DND-41 (cell line): ENCODE results near the gene ADAM33.

Experiments used
- ATAC-seq: fragments of 200-7000 bp; cut with Tn5 transposase; 3 replicates; pipeline ENCODE4 v1.9.1; 2021; ENCODE audit warnings: low read depth; ENCODE audit not compliant: insufficient read depth
- DNase-seq: peaks from one replicate; pipeline ENCODE4 v3.0.0-alpha.2; 2020
- H2AFZ ChIP-seq: 2 replicates; pipeline ENCODE4 v1.6.0; 2012; ENCODE audit warnings: low read depth, low read length
- H3K27ac ChIP-seq: 2 replicates; pipeline ENCODE4 v1.5.1; 2012; ENCODE audit warnings: low read length, inconsistent platforms
- H3K27me3 ChIP-seq: fragments of 200-600 bp; sonication (generic); 2 replicates; pipeline ENCODE4 v1.6.0; 2012; ENCODE audit warnings: low read length, mild to moderate bottlenecking, inconsistent platforms; ENCODE audit not compliant: insufficient read depth, poor library complexity
- H3K36me3 ChIP-seq: 2 replicates; pipeline ENCODE4 v1.5.1; 2012; ENCODE audit warnings: low read length, inconsistent platforms; ENCODE audit not compliant: insufficient read depth
- H3K4me1 ChIP-seq: 2 replicates; pipeline ENCODE4 v1.5.1; 2012; ENCODE audit warnings: mild to moderate bottlenecking, low read length; ENCODE audit not compliant: insufficient read depth
- H3K4me2 ChIP-seq: 2 replicates; pipeline ENCODE4 v1.6.0; 2012; ENCODE audit warnings: mild to moderate bottlenecking, moderate library complexity, low read length, inconsistent platforms; ENCODE audit not compliant: insufficient read depth
- H3K4me3 ChIP-seq, 2 experiments: fragments of 200-600 bp in 1 of 2; shearing (Covaris generic) in 1 of 2; 2 replicates each; pipeline ENCODE4 v1.5.1; 2012 to 2016; ENCODE audit warnings: inconsistent platforms in 2 of 2, low read length in 2 of 2, mild to moderate bottlenecking in 2 of 2, low read depth in 1 of 2, moderate library complexity in 1 of 2
- H3K79me2 ChIP-seq: 2 replicates; pipeline ENCODE4 v1.6.0; 2012; ENCODE audit warnings: low read length, inconsistent platforms; ENCODE audit not compliant: insufficient read depth
- H3K9ac ChIP-seq: 2 replicates; pipeline ENCODE4 v1.6.0; 2012; ENCODE audit warnings: low read depth, mild to moderate bottlenecking, inconsistent platforms, low read length, moderate library complexity
- H3K9me3 ChIP-seq: 2 replicates; pipeline ENCODE4 v1.5.1; 2012; ENCODE audit warnings: low read length, moderate library complexity, mild to moderate bottlenecking, inconsistent platforms; ENCODE audit not compliant: insufficient read depth, severe bottlenecking
- H4K20me1 ChIP-seq: 2 replicates; pipeline ENCODE4 v1.6.0; 2012; ENCODE audit warnings: low read length; ENCODE audit not compliant: insufficient read depth
- EZH2 ChIP-seq: IDR thresholded peaks from 3 replicates; pipeline ENCODE4 v1.6.1; 2012; ENCODE audit warnings: borderline replicate concordance, low read depth, mild to moderate bottlenecking, moderate library complexity, low read length, inconsistent platforms; ENCODE audit not compliant: severe bottlenecking
- TF ChIP-seq, protein P1 (sequence below): IDR thresholded peaks from 2 replicates; pipeline ENCODE4 v1.5.1; 2012; ENCODE audit warnings: borderline replicate concordance, low read length, moderate library complexity, mild to moderate bottlenecking; ENCODE audit not compliant: poor library complexity, severe bottlenecking; ENCODE audit errors: extremely low read depth

ADAM33 gene

GRCh38 chr20:3678198-3678597 lies 3.6 kb downstream of the ADAM33 start:
- Histone ChIP-seq H3K4me2 (no peak overlapping the region), H3K9ac (no peak overlapping the region), H3K4me1 (peaks cover 4% of the 10 kb centered on the region), H3K79me2 (no peaks in the 10 kb centered on the region), H3K27me3 (peaks cover 8% of the 10 kb centered on the region), H3K4me3 (no peak overlapping the region), H3K36me3 (no peaks in the 10 kb centered on the region), H4K20me1 (0 out of 2 replicates have a peak, but pooled peaks cover 7% of the 10 kb centered on the region), H3K9me3 (no peaks in the 10 kb centered on the region), H2AFZ (no peak overlapping the region), H3K27ac (no peak overlapping the region)
- TF ChIP-seq, protein P1, sequence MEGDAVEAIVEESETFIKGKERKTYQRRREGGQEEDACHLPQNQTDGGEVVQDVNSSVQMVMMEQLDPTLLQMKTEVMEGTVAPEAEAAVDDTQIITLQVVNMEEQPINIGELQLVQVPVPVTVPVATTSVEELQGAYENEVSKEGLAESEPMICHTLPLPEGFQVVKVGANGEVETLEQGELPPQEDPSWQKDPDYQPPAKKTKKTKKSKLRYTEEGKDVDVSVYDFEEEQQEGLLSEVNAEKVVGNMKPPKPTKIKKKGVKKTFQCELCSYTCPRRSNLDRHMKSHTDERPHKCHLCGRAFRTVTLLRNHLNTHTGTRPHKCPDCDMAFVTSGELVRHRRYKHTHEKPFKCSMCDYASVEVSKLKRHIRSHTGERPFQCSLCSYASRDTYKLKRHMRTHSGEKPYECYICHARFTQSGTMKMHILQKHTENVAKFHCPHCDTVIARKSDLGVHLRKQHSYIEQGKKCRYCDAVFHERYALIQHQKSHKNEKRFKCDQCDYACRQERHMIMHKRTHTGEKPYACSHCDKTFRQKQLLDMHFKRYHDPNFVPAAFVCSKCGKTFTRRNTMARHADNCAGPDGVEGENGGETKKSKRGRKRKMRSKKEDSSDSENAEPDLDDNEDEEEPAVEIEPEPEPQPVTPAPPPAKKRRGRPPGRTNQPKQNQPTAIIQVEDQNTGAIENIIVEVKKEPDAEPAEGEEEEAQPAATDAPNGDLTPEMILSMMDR, result no peak
- no peak for TF ChIP-seq EZH2
- DNase-seq, result no peak
- no peak for ATAC-seq

- DNase-seq (no peak), ATAC-seq (no peak)
- Histone ChIP-seq H3K79me2 (no peaks in the 10 kb centered on the region), H3K4me2 (no peak overlapping the region), H3K4me3 (no peak overlapping the region), H3K27me3 (peaks cover 8% of the 10 kb centered on the region), H3K4me1 (peaks cover 4% of the 10 kb centered on the region), H3K36me3 (no peaks in the 10 kb centered on the region), H3K27ac (no peak overlapping the region), H2AFZ (no peak overlapping the region), H3K9ac (no peak overlapping the region), H4K20me1 (0 out of 2 replicates have a peak, but pooled peaks cover 7% of the 10 kb centered on the region), H3K9me3 (no peaks in the 10 kb centered on the region)
- TF ChIP-seq, protein P1, result no peak
- TF ChIP-seq EZH2, result no peak
Measured at GRCh38 chr20:3677733-3678132, 4.1 kb downstream of the ADAM33 start.

DNA sequence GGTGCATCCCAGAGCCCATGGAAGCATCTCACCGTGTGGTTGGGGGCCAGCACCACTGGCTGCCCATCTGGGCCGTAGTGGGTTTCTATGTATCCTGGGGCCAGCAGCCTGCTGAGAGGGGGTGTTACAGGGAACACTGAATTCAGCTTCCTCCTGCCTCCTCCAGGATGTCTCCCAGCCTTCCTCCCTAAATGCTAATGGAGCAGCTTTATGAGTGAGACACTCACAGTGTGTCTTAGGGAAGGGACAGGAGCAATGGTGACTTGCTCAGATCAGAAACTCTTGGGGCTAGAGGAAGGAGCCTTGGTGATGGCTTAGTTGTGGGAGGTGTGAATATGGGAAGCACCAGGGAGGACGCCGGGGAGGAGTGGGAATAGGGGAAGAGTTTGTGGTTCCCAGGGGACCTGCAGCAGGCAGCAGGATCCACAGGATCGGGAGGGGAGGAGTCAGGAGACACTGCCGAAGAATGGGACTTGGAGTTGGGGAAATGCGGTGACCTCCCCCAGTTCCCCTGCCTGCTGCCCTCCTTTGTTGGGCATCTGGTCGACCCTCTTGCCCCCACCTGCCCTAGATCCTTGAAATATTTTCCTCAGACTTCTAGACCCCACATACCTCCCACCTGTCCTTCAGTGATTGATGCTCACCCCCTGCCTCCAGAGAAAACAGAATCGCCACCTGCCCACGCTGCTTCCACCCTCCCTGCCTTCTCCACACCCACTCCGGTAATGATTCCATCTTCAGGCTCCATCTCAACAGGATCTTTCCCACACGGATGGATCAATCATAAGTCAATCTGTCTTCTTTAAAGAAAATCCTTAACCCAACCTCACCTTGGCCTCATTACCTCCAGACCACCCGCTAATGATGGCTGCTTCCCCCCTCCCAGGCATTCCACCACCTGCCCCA lies 6.6 kb downstream of the ADAM33 start:
- ATAC-seq, result no peak
- H3K4me3 ChIP-seq, result no peak overlapping the region
- no peak overlapping the region for H3K9ac ChIP-seq
- peaks cover 25% of the 10 kb centered on the region for H4K20me1 ChIP-seq
- no peaks in the 10 kb centered on the region for H3K36me3 ChIP-seq
- no peak for DNase-seq
- no peaks in the 10 kb centered on the region for H3K9me3 ChIP-seq
- H2AFZ ChIP-seq, result no peak overlapping the region
- no peak overlapping the region for H3K4me2 ChIP-seq
- H3K27me3 ChIP-seq, result peaks cover 12% of the 10 kb centered on the region
- H3K4me1 ChIP-seq, result peaks cover 4% of the 10 kb centered on the region
- no peak overlapping the region for H3K27ac ChIP-seq
- H3K79me2 ChIP-seq, result no peaks in the 10 kb centered on the region
- TF ChIP-seq EZH2, result no peak
- TF ChIP-seq, protein P1, result peak; percentile 7
